Measurements from ENCODE around the gene CLEC17A. TPM values are rescaled to one million over a fixed set of nuclear protein-coding genes. Genes with fewer than 3 reads are reported as not detected.
A peak's percentile ranks its signal among the peaks of the same experiment; 100 is the strongest.

The CLEC17A gene
- total and polyA plus RNA-seq, 2 of the 13 experiments (the other 11 are each of a cell fraction or from before 2014, with no cell fraction given): not detected

DNA sequence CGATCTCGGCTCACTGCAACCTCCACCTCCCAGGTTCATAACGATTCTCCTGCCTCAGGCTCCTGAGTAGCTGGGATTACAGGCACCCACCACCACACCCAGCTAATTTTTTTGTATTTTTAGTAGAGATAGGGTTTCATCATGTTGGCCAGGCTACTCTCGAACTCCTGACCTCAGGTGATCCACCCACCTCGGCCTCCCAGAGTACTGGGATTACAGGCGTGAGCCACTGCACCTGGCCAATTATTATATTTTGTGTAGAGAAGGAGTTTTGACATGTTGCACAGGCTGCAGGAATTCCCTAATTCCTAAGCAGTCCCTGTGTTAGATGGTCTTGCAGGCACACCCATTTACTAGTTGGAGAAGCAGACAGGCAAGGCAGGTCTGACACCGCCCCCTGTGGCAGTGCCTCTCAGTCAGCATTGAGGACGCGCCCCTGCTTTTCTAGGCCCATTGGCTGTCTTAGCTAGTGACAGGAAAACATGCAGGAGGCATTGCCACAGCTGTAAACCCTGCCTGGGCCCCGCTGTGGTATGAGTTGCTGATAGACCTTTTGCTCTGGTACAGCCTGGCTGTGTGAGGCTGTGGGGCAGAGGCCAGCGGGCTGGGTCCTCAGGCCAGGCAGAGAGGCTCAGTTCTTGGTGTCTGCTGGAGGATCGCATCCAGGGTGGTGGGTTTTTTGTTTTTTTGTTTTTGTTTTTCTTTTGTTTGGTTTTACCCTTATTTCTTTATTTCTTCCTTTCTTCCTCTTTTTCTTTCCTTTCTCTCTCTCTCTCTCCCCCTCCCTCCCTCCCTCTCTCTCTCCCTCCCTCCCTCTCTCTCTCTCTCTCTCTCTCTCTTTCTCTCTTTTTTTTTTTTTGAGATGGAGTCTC lies 31.5 kb upstream of the CLEC17A start (continued):
- TF ChIP-seq, protein P1, sequence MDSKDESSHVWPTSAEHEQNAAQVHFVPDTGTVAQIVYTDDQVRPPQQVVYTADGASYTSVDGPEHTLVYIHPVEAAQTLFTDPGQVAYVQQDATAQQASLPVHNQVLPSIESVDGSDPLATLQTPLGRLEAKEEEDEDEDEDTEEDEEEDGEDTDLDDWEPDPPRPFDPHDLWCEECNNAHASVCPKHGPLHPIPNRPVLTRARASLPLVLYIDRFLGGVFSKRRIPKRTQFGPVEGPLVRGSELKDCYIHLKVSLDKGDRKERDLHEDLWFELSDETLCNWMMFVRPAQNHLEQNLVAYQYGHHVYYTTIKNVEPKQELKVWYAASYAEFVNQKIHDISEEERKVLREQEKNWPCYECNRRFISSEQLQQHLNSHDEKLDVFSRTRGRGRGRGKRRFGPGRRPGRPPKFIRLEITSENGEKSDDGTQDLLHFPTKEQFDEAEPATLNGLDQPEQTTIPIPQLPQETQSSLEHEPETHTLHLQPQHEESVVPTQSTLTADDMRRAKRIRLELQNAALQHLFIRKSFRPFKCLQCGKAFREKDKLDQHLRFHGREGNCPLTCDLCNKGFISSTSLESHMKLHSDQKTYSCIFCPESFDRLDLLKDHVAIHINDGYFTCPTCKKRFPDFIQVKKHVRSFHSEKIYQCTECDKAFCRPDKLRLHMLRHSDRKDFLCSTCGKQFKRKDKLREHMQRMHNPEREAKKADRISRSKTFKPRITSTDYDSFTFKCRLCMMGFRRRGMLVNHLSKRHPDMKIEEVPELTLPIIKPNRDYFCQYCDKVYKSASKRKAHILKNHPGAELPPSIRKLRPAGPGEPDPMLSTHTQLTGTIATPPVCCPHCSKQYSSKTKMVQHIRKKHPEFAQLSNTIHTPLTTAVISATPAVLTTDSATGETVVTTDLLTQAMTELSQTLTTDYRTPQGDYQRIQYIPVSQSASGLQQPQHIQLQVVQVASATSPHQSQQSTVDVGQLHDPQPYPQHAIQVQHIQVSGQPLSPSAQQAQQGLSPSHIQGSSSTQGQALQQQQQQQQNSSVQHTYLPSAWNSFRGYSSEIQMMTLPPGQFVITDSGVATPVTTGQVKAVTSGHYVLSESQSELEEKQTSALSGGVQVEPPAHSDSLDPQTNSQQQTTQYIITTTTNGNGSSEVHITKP (CRISPR knock-in tag; IDR thresholded peaks at IDR 0.05; ENCODE audit: low read depth): peak; percentile 75; the same call in 1 of the 2 replicates
- TF ChIP-seq, protein P2, sequence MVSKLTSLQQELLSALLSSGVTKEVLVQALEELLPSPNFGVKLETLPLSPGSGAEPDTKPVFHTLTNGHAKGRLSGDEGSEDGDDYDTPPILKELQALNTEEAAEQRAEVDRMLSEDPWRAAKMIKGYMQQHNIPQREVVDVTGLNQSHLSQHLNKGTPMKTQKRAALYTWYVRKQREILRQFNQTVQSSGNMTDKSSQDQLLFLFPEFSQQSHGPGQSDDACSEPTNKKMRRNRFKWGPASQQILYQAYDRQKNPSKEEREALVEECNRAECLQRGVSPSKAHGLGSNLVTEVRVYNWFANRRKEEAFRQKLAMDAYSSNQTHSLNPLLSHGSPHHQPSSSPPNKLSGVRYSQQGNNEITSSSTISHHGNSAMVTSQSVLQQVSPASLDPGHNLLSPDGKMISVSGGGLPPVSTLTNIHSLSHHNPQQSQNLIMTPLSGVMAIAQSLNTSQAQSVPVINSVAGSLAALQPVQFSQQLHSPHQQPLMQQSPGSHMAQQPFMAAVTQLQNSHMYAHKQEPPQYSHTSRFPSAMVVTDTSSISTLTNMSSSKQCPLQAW (CRISPR knock-in tag; IDR thresholded peaks at IDR 0.05): peak; percentile 55; the same call in 1 of the 2 replicates
- peak; percentile 52 for TF ChIP-seq HNF4A (CRISPR knock-in tag; IDR thresholded peaks at IDR 0.05)
- peak; percentile 47 for TF ChIP-seq GATAD2A (CRISPR knock-in tag; IDR thresholded peaks at IDR 0.05)
- TF ChIP-seq, protein P3, sequence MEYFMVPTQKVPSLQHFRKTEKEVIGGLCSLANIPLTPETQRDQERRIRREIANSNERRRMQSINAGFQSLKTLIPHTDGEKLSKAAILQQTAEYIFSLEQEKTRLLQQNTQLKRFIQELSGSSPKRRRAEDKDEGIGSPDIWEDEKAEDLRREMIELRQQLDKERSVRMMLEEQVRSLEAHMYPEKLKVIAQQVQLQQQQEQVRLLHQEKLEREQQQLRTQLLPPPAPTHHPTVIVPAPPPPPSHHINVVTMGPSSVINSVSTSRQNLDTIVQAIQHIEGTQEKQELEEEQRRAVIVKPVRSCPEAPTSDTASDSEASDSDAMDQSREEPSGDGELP (IDR thresholded peaks at IDR 0.05; ENCODE audit: borderline replicate concordance, low read depth): peak; percentile 94; the same call in 1 of the 2 replicates
- peak; percentile 30; the same call in 1 of the 2 replicates for TF ChIP-seq SIX4 (CRISPR knock-in tag; IDR thresholded peaks at IDR 0.05)
- TF ChIP-seq MAFK (conservative IDR thresholded peaks at IDR 0.05 in 1 of 2, IDR thresholded peaks at IDR 0.05 in 1 of 2; ENCODE audit: low read length in 2 of 2): 0 out of 4 replicates have a peak, but pooled peaks of 1 of the 2 experiments have one; percentile 11
- peak; percentile 25; the same call in 1 of the 2 replicates for TF ChIP-seq NFYC (CRISPR knock-in tag; IDR thresholded peaks at IDR 0.05)
- TF ChIP-seq, protein P4, sequence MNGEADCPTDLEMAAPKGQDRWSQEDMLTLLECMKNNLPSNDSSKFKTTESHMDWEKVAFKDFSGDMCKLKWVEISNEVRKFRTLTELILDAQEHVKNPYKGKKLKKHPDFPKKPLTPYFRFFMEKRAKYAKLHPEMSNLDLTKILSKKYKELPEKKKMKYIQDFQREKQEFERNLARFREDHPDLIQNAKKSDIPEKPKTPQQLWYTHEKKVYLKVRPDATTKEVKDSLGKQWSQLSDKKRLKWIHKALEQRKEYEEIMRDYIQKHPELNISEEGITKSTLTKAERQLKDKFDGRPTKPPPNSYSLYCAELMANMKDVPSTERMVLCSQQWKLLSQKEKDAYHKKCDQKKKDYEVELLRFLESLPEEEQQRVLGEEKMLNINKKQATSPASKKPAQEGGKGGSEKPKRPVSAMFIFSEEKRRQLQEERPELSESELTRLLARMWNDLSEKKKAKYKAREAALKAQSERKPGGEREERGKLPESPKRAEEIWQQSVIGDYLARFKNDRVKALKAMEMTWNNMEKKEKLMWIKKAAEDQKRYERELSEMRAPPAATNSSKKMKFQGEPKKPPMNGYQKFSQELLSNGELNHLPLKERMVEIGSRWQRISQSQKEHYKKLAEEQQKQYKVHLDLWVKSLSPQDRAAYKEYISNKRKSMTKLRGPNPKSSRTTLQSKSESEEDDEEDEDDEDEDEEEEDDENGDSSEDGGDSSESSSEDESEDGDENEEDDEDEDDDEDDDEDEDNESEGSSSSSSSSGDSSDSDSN (CRISPR knock-in tag; IDR thresholded peaks at IDR 0.05): peak; percentile 35; the same call in 1 of the 2 replicates
- peak; percentile 50; the same call in 1 of the 2 replicates for TF ChIP-seq KDM2A (CRISPR knock-in tag; IDR thresholded peaks at IDR 0.05; ENCODE audit: borderline replicate concordance, low read depth)
- peak; percentile 39; the same call in 1 of the 2 replicates for TF ChIP-seq FOXK1 (CRISPR knock-in tag; IDR thresholded peaks at IDR 0.05; ENCODE audit: borderline replicate concordance, low read depth)
- TF ChIP-seq, protein P5, sequence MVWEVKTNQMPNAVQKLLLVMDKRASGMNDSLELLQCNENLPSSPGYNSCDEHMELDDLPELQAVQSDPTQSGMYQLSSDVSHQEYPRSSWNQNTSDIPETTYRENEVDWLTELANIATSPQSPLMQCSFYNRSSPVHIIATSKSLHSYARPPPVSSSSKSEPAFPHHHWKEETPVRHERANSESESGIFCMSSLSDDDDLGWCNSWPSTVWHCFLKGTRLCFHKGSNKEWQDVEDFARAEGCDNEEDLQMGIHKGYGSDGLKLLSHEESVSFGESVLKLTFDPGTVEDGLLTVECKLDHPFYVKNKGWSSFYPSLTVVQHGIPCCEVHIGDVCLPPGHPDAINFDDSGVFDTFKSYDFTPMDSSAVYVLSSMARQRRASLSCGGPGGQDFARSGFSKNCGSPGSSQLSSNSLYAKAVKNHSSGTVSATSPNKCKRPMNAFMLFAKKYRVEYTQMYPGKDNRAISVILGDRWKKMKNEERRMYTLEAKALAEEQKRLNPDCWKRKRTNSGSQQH (CRISPR knock-in tag; IDR thresholded peaks at IDR 0.05; ENCODE audit: low read depth): peak; percentile 91
- peak; percentile 51; the same call in 1 of the 2 replicates for TF ChIP-seq CEBPB (IDR thresholded peaks at IDR 0.05; ENCODE audit: borderline replicate concordance, low read depth, low read length)
- TF ChIP-seq, protein P6, sequence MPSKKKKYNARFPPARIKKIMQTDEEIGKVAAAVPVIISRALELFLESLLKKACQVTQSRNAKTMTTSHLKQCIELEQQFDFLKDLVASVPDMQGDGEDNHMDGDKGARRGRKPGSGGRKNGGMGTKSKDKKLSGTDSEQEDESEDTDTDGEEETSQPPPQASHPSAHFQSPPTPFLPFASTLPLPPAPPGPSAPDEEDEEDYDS (CRISPR knock-in tag; IDR thresholded peaks at IDR 0.05): peak; percentile 54; the same call in 1 of the 2 replicates
- peak; percentile 68 for TF ChIP-seq ZNF614 (CRISPR knock-in tag; IDR thresholded peaks at IDR 0.05; ENCODE audit: borderline replicate concordance)
- TF ChIP-seq MEIS1 (CRISPR knock-in tag; IDR thresholded peaks at IDR 0.05; ENCODE audit: borderline replicate concordance): peak; percentile 69; the same call in 1 of the 2 replicates
